ENCODE results near the gene TTLL13. TPM values are rescaled to one million over a fixed set of nuclear protein-coding genes. Genes with fewer than 3 reads are reported as not detected.
"Not testable (repeated sequence)": the region's sequence is repeated elsewhere in the genome, so short reads cannot be mapped to it uniquely, and the experiment has no call there.

The TTLL13 gene
- total RNA-seq, 2 experiments from 2014 or later, result 0.41 to 0.54 TPM

DNA sequence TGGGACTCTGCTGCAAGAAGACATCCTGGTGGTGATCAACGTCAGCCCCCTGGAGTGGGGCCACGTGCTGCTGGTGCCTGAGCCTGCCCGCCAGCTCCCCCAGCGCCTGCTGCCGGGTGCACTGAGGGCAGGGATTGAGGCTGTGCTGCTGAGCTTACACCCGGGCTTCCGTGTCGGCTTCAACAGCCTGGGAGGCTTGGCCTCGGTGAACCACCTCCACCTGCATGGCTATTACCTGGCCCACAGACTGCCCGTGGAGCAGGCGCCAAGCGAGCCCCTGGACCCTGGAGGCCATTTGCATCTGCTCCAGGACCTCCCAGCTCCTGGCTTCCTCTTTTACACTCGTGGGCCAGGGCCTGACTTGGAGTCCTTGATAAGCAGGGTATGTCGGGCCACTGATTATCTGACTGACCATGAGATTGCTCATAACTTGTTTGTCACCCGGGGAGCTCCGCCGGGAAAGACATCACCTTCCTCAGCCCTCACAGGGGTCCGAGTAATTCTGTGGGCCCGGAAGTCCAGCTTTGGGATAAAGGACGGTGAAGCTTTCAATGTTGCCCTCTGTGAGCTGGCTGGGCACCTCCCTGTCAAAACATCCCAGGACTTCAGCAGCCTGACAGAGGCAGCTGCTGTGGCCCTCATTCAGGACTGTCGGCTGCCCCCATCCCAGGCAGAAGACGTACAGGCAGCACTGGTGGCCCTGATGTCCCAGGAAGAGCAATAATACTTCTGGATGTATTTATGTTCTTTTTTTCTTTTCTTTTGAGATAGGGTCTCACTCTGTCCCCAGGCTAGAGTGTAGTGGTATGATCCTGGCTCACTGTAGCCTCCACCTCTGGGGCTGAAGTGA lies 7.8 kb upstream of the TTLL13 start:
- H3K27me3 Mint-ChIP-seq, result no peaks in the 10 kb centered on the region
- no peak overlapping the region for H3K27ac Mint-ChIP-seq

DNA sequence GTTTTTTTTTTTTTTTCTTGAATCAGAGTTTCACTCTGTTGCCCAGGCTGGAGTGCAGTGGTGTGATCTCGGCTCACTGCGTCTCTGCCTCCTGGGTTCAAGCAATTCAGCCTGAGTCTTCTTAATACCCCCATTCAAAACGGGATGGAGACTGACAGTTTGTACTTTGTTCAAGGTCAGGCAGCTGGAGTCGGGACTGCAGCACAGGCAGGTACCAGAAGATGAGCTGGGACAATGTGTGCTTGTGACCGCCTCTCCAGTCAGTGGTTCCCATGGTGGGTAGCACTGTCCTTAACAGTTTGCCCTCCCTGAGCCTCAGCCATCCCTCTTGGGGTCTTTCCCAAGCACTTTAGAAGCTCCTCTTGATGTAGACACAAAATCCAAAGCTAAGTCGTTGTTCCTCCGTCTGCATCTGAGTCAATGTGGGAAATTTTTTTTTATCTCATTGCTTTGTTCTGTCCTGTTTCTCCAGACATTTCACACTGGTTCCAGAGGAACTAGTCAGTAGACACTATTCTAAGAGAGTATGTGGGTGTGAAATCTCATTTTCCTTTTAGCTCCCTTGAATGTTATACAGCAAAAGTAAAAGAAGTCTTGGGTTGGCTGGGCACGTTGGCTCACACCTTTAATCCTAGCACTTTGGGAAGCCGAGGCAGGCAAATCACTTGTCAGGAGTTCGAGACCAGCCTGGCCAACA lies 5.3 kb upstream of the TTLL13 start:
- H3K36me3 Mint-ChIP-seq, result no peaks in the 10 kb centered on the region
- no peak overlapping the region for H3K27ac Mint-ChIP-seq
- peaks cover 11% of the 10 kb centered on the region for H3K4me1 Mint-ChIP-seq
- H3K4me3 Mint-ChIP-seq, result no peak overlapping the region
- no peak for DNase-seq
- H3K9me3 Mint-ChIP-seq, result no peaks in the 10 kb centered on the region
- no peaks in the 10 kb centered on the region for H3K27me3 Mint-ChIP-seq

More for the DNA sequence above, 7.8 kb upstream of the TTLL13 start:
- no peak for DNase-seq
- Mint-ChIP-seq H3K4me3 (no peak overlapping the region), H3K36me3 (peaks cover 7% of the 10 kb centered on the region), H3K9me3 (no peaks in the 10 kb centered on the region), H3K4me1 (peaks cover 10% of the 10 kb centered on the region)

DNA sequence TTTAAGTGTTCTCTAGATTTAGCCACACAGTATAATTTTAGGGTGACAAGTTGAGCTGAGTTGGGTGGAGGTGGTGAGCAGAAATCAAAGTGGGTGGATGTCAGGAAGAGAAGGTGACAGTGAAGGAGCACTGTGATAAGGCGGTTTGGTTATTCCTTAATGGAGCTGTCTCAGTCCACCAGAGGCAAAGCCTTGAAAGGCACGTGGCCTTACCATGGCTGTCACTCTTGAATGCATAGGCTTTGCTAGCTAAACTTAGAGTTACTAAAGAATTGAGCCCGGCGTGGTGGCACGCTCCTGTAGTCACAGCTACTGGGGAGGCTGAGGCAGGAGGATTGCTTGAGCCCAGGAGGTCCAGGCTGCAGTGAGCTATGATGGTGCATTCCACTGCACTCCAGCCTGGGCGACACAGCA lies 560 bp upstream of the TTLL13 start:
- no peak for DNase-seq
- Mint-ChIP-seq H3K4me3 (peak overlapping the region; percentile 60), H3K27ac (no peak overlapping the region), H3K4me1 (peaks cover 14% of the 10 kb centered on the region), H3K9me3 (no peaks in the 10 kb centered on the region), H3K36me3 (no peaks in the 10 kb centered on the region), H3K27me3 (no peaks in the 10 kb centered on the region)

- Mint-ChIP-seq H3K27ac (no peak overlapping the region), H3K4me1 (no peaks in the 10 kb centered on the region), H3K4me3 (no peak overlapping the region), H3K9me3 (no peaks in the 10 kb centered on the region), H3K36me3 (no peaks in the 10 kb centered on the region), H3K27me3 (no peaks in the 10 kb centered on the region)
- DNase-seq, result no peak
Observed at GRCh38 chr15:90257776-90258175, 8.4 kb downstream of the TTLL13 start.

- DNase-seq, result no peak
- H3K27me3 Mint-ChIP-seq, result no peaks in the 10 kb centered on the region
- no peaks in the 10 kb centered on the region for H3K9me3 Mint-ChIP-seq
- no peaks in the 10 kb centered on the region for H3K36me3 Mint-ChIP-seq
- no peak overlapping the region for H3K27ac Mint-ChIP-seq
- peaks cover 5% of the 10 kb centered on the region for H3K4me1 Mint-ChIP-seq
- no peak overlapping the region for H3K4me3 Mint-ChIP-seq
Observed at GRCh38 chr15:90259524-90259923, 10.2 kb downstream of the TTLL13 start.

- not testable (repeated sequence) for H3K36me3 Mint-ChIP-seq, H3K27ac Mint-ChIP-seq, DNase-seq, H3K4me1 Mint-ChIP-seq, H3K27me3 Mint-ChIP-seq, H3K9me3 Mint-ChIP-seq, H3K4me3 Mint-ChIP-seq
Observed at GRCh38 chr15:90260731-90261130, 11.4 kb downstream of the TTLL13 start.

DNA sequence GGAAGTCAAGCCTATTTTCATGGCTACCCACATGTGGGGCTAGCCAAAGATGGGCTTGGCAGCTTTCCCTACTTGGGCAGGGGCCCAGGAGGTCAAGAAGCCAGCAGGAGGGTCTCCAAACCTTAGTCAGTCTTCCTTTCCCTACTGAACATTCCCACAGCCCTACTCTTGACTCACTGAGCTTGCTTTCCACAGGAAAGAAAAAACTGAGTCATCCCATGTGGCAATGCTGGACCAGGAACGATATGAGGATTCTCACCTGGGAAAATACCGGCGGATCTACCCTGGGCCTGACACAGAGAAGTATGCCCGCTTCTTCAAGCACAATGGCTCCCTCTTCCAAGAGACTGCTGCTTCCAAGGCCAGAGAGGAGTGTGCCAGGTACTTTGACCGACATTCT lies 12.5 kb downstream of the TTLL13 start:
- no peak for DNase-seq
- H3K27ac Mint-ChIP-seq, result no peak overlapping the region
- no peaks in the 10 kb centered on the region for H3K9me3 Mint-ChIP-seq
- no peaks in the 10 kb centered on the region for H3K27me3 Mint-ChIP-seq
- H3K4me3 Mint-ChIP-seq, result no peak overlapping the region
- peaks cover 8% of the 10 kb centered on the region for H3K4me1 Mint-ChIP-seq
- H3K36me3 Mint-ChIP-seq, result peaks cover 6% of the 10 kb centered on the region

DNA sequence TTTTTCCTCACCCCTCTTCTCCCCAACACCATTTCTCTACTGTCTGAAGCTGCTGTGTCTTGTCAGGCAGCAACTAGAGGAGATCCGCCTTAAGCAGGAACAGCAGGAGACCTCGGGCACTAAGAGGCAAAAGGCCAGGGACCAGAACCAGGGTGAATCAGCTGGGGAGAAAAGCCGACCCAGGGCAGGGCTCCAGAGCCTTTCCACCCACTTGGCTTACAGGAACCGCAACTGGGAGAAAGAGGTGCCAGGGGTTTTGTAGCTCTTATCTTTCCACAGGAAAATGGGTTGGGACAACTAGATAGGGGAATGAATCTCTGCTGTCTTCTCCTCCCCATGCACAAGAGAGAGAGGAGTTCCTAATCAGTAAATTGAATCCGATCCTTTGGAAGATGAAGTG lies 13.1 kb downstream of the TTLL13 start:
- peaks cover 11% of the 10 kb centered on the region for H3K36me3 Mint-ChIP-seq
- H3K4me1 Mint-ChIP-seq, result peaks cover 11% of the 10 kb centered on the region
- DNase-seq, result no peak
- H3K27ac Mint-ChIP-seq, result no peak overlapping the region
- no peaks in the 10 kb centered on the region for H3K9me3 Mint-ChIP-seq
- H3K27me3 Mint-ChIP-seq, result no peaks in the 10 kb centered on the region
- H3K4me3 Mint-ChIP-seq, result no peak overlapping the region

DNA sequence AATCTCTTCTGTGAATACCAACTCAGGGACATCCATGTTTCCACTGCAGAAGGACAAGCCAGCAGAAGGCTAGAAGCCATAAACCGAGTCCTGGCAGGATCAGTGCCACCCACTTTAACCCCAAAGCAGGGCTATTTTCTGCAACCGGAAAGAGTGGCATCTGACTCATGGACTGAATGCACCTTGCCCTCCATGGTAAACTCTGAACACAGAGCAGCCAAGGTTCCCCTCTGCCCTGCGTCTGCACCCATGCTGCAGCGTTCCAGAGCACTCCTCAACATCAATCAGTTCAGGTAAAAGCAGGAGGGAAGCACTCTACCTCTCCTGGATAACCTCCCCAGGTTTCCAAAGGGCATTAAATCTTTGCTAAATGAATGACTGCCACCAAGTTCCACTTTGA lies 15.3 kb downstream of the TTLL13 start:
- Mint-ChIP-seq H3K9me3 (no peaks in the 10 kb centered on the region), H3K4me3 (peak overlapping the region; percentile 96), H3K27ac (peak overlapping the region; percentile 94), H3K27me3 (no peaks in the 10 kb centered on the region), H3K4me1 (peaks cover 22% of the 10 kb centered on the region), H3K36me3 (peaks cover 24% of the 10 kb centered on the region)
- DNase-seq, result peak; percentile 22

DNA sequence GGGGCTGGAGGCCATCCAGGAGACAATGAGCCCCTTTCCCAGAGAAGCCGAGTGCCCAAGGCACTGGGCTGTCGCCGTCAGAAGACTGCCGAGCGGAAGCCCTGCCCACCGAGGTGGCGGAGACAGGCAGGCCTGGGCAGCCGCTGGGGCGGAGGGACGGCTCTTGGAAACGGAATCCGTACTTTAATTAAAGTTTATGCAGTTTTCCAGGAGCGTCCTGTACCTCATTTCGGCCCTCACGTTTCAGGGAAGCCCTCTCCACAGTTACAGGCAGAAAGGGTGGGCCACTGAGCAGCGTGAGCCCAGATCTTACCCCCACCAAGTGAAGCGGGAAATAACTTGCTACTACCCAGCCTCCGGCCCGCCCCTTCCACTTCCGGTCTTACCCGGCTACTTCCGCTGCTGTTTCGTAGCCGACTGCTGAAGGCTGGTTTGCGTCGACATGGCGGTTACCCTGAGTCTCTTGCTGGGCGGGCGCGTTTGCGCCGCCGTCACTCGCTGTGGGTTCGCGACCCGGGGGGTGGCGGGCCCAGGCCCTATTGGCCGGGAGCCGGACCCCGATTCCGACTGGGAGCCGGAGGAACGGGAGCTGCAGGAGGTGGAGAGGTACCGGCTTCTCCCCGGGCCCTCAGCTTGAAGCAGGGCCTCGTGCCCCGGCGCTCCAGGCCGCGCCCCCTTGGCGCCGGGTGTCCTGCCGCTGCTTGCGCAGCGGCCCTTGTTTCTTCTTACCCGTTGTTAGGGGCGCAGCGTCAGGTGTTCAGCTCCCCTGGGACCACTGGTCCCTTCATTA lies 16.1 kb downstream of the TTLL13 start, which contains the start of gene NGRN:
TSS of gene NGRN (plus strand) at position 402 of the 790 bp plus-strand sequence. CDS start at position 443, 41 bp downstream.
- peaks cover 30% of the 10 kb centered on the region for H3K4me1 Mint-ChIP-seq
- DNase-seq, result peak; percentile 90
- no peaks in the 10 kb centered on the region for H3K9me3 Mint-ChIP-seq
- H3K36me3 Mint-ChIP-seq, result peaks cover 32% of the 10 kb centered on the region
- peak within 1 kb of the TSS; percentile 94 for H3K27ac Mint-ChIP-seq
- H3K4me3 Mint-ChIP-seq, result peak within 1 kb of the TSS; percentile 96
- H3K27me3 Mint-ChIP-seq, result no peaks in the 10 kb centered on the region

- Mint-ChIP-seq H3K27me3 (no peaks in the 10 kb centered on the region), H3K4me3 (peak overlapping the region; percentile 96), H3K9me3 (no peaks in the 10 kb centered on the region), H3K27ac (peak overlapping the region; percentile 94), H3K4me1 (peaks cover 35% of the 10 kb centered on the region), H3K36me3 (peaks cover 32% of the 10 kb centered on the region)
- peak; percentile 55 for DNase-seq
Observed at GRCh38 chr15:90266061-90266431, 16.7 kb downstream of the TTLL13 start.

GRCh38 chr15:90266485-90266884 lies 17.1 kb downstream of the TTLL13 start:
- peaks cover 40% of the 10 kb centered on the region for H3K4me1 Mint-ChIP-seq
- H3K27me3 Mint-ChIP-seq, result no peaks in the 10 kb centered on the region
- peak overlapping the region; percentile 96 for H3K4me3 Mint-ChIP-seq
- H3K27ac Mint-ChIP-seq, result peak overlapping the region; percentile 94
- peaks cover 32% of the 10 kb centered on the region for H3K36me3 Mint-ChIP-seq
- no peaks in the 10 kb centered on the region for H3K9me3 Mint-ChIP-seq
- no peak for DNase-seq

- peak overlapping the region; percentile 14 for H3K27ac Mint-ChIP-seq
- no peaks in the 10 kb centered on the region for H3K9me3 Mint-ChIP-seq
- peaks cover 47% of the 10 kb centered on the region for H3K4me1 Mint-ChIP-seq
- H3K36me3 Mint-ChIP-seq, result peaks cover 35% of the 10 kb centered on the region
- DNase-seq, result no peak
- peak overlapping the region; percentile 96 for H3K4me3 Mint-ChIP-seq
- H3K27me3 Mint-ChIP-seq, result no peaks in the 10 kb centered on the region
Observed at GRCh38 chr15:90268415-90268814, 19.1 kb downstream of the TTLL13 start.

GRCh38 chr15:90270502-90271150 lies 21.3 kb downstream of the TTLL13 start:
- Mint-ChIP-seq H3K27ac (peak overlapping the region; percentile 18), H3K4me1 (peaks cover 43% of the 10 kb centered on the region), H3K4me3 (no peak overlapping the region), H3K27me3 (no peaks in the 10 kb centered on the region), H3K9me3 (no peaks in the 10 kb centered on the region), H3K36me3 (peaks cover 50% of the 10 kb centered on the region)
- DNase-seq, result no peak

Measured in activated naive CD8-positive, alpha-beta T cell treated with anti-CD3 and anti-CD28 coated beads for 36 hours (primary cell).